HG02763 (cell line): ENCODE measurements around the gene CWC25.

Experiments
- ATAC-seq: cut with Tn5 transposase; IDR thresholded peaks from one replicate; pipeline ENCODE4 v1.9.1; 2021; ENCODE audit warnings: mild to moderate bottlenecking, moderate library complexity; ENCODE audit not compliant: unreplicated experiment

The CWC25 gene

GRCh38 chr17:38853292-38854219 lies 28.4 kb upstream of the CWC25 start, which contains the start of gene RPL23:
Gene RPL23, minus strand, starts transcription at chr17:38853721. Its CDS starts 11 bp downstream, at chr17:38853710.
- peak; percentile 92 for ATAC-seq

- no peak for ATAC-seq
Observed at GRCh38 chr17:38852771-38853291, 27.7 kb upstream of the CWC25 start.

GRCh38 chr17:38851434-38851833 lies 26.3 kb upstream of the CWC25 start:
- ATAC-seq, result no peak

- ATAC-seq, result no peak
Observed at GRCh38 chr17:38850374-38850773, 25.3 kb upstream of the CWC25 start.

GRCh38 chr17:38848939-38849605 lies 24.0 kb upstream of the CWC25 start:
- ATAC-seq, result no peak

- no peak for ATAC-seq
Observed at GRCh38 chr17:38848557-38848891, 23.4 kb upstream of the CWC25 start.

GRCh38 chr17:38844261-38844757 lies 19.2 kb upstream of the CWC25 start:
- ATAC-seq, result no peak

- ATAC-seq, result no peak
Observed at GRCh38 chr17:38825762-38826247, 684 bp upstream of the CWC25 start.

GRCh38 chr17:38815576-38816193 lies 9.4 kb downstream of the CWC25 start:
- no peak for ATAC-seq

- ATAC-seq, result no peak
Observed at GRCh38 chr17:38809828-38810227, 15.3 kb downstream of the CWC25 start.

GRCh38 chr17:38800237-38800760 lies 24.8 kb downstream of the CWC25 start:
- ATAC-seq, result no peak

- peak; percentile 78 for ATAC-seq
Observed at GRCh38 chr17:38799501-38800236, 25.5 kb downstream of the CWC25 start, which contains the start of gene PIP4K2B. Gene PIP4K2B, minus strand, starts transcription at chr17:38799556. Its CDS starts 132 bp downstream, at chr17:38799424.

- peak; percentile 12 for ATAC-seq
Observed at GRCh38 chr17:38798614-38799500, 26.3 kb downstream of the CWC25 start.

- no peak for ATAC-seq
Observed at GRCh38 chr17:38797828-38798227, 27.3 kb downstream of the CWC25 start.

- no peak for ATAC-seq
Observed at GRCh38 chr17:38797158-38797490, 28.0 kb downstream of the CWC25 start.

GRCh38 chr17:38796451-38797157 lies 28.5 kb downstream of the CWC25 start:
- ATAC-seq, result no peak

GRCh38 chr17:38794221-38794620 lies 30.9 kb downstream of the CWC25 start:
- ATAC-seq, result no peak

GRCh38 chr17:38791162-38791561 lies 34.0 kb downstream of the CWC25 start:
- ATAC-seq, result no peak
